Measurements from ENCODE around the gene GIMAP4.
"Not testable (repeated sequence)": the region's sequence is repeated elsewhere in the genome, so short reads cannot be mapped to it uniquely, and the experiment has no call there.

The GIMAP4 gene

DNA sequence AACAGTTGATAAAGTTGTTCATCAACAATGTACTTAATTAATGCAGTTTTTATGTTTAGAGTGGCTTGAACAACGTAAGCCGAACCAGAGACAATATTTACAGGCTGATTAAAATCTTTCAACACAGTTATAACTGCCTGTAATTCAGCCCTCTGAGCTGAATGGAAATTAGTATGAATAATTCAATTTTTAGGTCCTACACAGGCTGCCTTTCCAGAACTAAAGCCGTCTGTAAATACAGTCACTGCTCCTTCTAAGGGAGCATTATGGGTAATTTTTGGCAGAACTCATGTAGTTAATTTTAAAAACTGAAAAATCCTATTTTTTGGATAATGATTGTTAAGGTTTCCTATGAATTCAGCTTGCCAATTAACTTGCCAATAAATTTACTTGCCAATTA, 2.6 kb upstream of the GIMAP4 start:
- Histone ChIP-seq H3K9ac (ENCODE audit: low read depth, low read length) (no peak overlapping the region), H3K4me3 (ENCODE audit: low read length) (no peak overlapping the region), H3K4me1 (ENCODE audit: control insufficient read depth, insufficient read depth, low read length) (no peaks in the 10 kb centered on the region), H3K9me3 (replicated peaks; ENCODE audit: low read length) (no peaks in the 10 kb centered on the region), H3K36me3 (ENCODE audit: insufficient read depth, low read length) (no peaks in the 10 kb centered on the region), H3K4me2 (ENCODE audit: low read length) (no peak overlapping the region), H3K27me3 (ENCODE audit: control insufficient read depth, insufficient read depth, low read length) (no peaks in the 10 kb centered on the region)

DNA sequence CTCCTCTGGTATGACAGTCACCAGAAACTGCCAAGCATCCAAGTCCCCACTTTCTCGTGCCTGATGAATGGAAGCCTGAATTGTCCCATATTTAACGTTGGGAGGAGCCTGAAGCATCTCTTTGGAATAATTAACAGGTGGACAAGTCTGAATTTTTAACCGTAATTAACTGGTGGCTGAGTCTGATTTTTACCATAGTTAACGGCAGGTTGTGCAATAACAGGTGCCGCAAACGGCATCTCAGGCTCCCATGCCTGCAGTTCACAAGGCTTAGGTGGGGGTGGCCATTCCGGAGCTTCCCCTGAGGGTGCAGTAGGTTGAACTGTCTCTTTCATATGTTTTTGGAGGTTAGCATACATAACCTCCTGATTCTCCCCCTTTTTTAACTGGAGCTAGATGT, 2.0 kb upstream of the GIMAP4 start:
- Histone ChIP-seq H3K27me3 (ENCODE audit: control insufficient read depth, insufficient read depth, low read length) (no peaks in the 10 kb centered on the region), H3K9ac (ENCODE audit: low read depth, low read length) (no peak overlapping the region), H3K36me3 (ENCODE audit: insufficient read depth, low read length) (no peaks in the 10 kb centered on the region), H3K4me1 (ENCODE audit: control insufficient read depth, insufficient read depth, low read length) (no peaks in the 10 kb centered on the region), H3K4me3 (ENCODE audit: low read length) (no peak overlapping the region), H3K9me3 (replicated peaks; ENCODE audit: low read length) (no peaks in the 10 kb centered on the region), H3K4me2 (ENCODE audit: low read length) (no peak overlapping the region)

DNA sequence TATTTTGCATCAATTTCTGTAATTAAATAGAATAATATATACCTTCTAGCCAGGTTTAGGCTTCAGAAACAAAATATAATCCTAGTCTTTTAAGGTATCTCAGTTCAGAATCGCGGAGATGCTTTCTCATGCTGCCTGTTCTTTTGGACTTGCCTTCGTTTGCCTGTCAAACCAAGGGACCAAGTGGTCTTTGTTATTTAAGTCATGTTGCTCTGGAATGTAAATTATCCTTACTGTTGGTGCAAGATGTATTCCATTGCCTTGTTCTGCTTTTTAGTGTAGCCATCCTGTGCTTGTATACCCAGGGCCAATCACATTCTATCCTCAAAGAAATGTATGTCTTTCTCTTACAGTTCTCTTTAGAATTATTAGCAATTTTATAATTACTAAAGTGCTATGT, 1.1 kb upstream of the GIMAP4 start:
- H3K9me3 ChIP-seq (replicated peaks; ENCODE audit: low read length), result peaks cover 3% of the 10 kb centered on the region
- H3K4me1 ChIP-seq (ENCODE audit: control insufficient read depth, insufficient read depth, low read length), result no peaks in the 10 kb centered on the region
- H3K4me3 ChIP-seq (ENCODE audit: low read length), result no peak overlapping the region
- no peak overlapping the region for H3K9ac ChIP-seq (ENCODE audit: low read depth, low read length)
- no peak overlapping the region for H3K4me2 ChIP-seq (ENCODE audit: low read length)
- H3K27me3 ChIP-seq (ENCODE audit: control insufficient read depth, insufficient read depth, low read length), result no peaks in the 10 kb centered on the region
- H3K36me3 ChIP-seq (ENCODE audit: insufficient read depth, low read length), result no peaks in the 10 kb centered on the region

DNA sequence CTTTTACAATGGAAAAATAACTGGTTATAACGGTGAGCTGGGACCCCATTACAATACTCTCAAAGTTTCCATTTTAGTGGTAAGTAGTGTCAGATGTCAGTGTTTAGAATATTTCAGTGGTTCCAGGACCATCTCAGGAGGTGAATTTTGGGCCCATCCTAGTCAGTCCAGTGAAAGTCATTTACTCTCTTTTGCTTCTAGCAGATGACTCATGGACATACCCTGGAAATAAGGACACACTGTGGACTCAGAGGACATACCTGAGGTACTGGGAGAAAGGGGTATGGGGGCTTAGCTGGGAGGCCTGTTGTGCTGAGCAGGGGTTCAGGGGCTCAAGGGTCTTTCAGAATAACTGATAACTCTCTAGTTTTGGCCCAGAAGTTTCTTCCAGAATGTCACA, 618 bp upstream of the GIMAP4 start:
- Histone ChIP-seq H3K9ac (ENCODE audit: low read depth, low read length) (no peak overlapping the region), H3K9me3 (replicated peaks; ENCODE audit: low read length) (peaks cover 3% of the 10 kb centered on the region), H3K4me3 (ENCODE audit: low read length) (no peak overlapping the region), H3K36me3 (ENCODE audit: insufficient read depth, low read length) (no peaks in the 10 kb centered on the region), H3K27me3 (ENCODE audit: control insufficient read depth, insufficient read depth, low read length) (no peaks in the 10 kb centered on the region), H3K4me2 (ENCODE audit: low read length) (no peak overlapping the region), H3K4me1 (ENCODE audit: control insufficient read depth, insufficient read depth, low read length) (no peaks in the 10 kb centered on the region)

DNA sequence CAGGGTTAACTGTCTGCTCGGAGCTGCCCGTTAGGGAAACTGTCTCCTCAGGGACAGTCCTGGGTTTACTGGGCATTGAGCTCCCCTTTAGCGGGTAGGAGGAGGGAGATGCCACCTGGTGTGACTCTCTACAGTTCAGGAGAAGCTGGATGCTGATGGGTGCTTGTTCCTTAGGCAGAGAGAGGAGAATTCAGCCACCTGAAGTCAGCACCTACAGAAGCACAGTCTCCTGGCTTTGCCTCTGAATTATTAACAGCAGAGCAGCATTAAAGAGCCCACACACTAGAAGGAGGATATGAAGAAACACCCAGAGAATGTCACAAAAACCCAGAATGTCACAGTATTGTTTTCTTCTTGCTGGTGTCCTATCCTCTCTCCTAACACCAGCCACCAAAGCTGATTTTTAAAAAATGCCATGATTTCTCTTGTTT, 696 bp downstream of the GIMAP4 start:
- Histone ChIP-seq H3K36me3 (ENCODE audit: insufficient read depth, low read length) (no peaks in the 10 kb centered on the region), H3K4me3 (ENCODE audit: low read length) (no peak overlapping the region), H3K4me2 (ENCODE audit: low read length) (no peak overlapping the region), H3K9ac (ENCODE audit: low read depth, low read length) (no peak overlapping the region), H3K4me1 (ENCODE audit: control insufficient read depth, insufficient read depth, low read length) (no peaks in the 10 kb centered on the region), H3K27me3 (ENCODE audit: control insufficient read depth, insufficient read depth, low read length) (no peaks in the 10 kb centered on the region), H3K9me3 (replicated peaks; ENCODE audit: low read length) (peaks cover 6% of the 10 kb centered on the region)

DNA sequence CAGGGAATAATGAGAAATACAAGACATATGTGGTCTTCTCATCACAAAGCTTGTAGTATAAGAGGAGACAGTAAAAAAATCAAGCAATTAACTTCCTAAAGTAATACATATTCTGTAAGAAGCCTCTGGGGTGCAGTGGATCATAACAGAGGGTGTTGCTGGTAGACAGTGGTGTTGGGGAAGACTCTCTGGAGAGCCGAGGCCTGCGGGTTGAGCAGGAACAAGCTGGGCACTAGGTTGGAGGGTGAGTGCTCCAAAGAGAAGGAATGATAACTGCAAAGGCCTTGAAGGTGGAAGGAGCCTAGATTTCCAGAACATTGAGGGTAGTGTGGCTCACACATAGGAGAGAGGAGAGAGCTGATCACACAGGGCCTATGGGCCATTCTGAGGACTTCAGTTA, 1.5 kb downstream of the GIMAP4 start:
- Histone ChIP-seq H3K4me3 (ENCODE audit: low read length) (no peak overlapping the region), H3K9ac (ENCODE audit: low read depth, low read length) (no peak overlapping the region), H3K36me3 (ENCODE audit: insufficient read depth, low read length) (no peaks in the 10 kb centered on the region), H3K9me3 (replicated peaks; ENCODE audit: low read length) (peaks cover 10% of the 10 kb centered on the region), H3K27me3 (ENCODE audit: control insufficient read depth, insufficient read depth, low read length) (no peaks in the 10 kb centered on the region), H3K4me1 (ENCODE audit: control insufficient read depth, insufficient read depth, low read length) (no peaks in the 10 kb centered on the region), H3K4me2 (ENCODE audit: low read length) (no peak overlapping the region)

DNA sequence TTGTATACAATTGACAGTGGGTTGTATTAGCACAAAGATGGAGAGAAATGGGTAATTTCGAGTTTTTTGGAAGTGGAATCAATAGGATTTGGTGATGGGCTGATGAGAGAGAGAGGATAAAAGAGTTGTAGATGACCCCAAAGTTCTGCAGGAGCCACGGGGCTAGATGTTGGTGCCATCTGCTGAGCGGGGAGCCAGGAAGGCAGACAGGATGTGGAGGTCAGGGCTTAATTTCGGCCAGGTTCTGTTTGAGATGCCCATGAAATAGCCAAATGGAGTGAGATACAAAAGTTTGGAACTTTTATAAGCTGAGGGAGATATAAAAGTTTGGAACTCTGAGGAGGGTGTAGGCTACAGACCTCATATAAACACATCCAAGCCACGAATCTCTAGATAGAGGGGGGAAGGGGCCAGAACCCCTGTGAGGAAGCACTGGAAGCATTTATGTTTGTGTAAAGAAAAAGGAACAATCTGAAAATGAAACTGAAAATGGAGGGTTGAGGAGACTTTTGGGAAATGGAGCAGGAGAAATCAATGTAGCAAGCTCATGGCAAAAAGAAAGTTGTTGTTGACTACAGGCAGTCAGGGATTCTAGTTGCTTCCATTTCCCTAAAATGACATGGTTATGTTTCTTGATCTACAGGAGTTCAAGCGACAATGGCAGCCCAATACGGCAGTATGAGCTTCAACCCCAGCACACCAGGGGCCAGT, 2.2 kb downstream of the GIMAP4 start:
- no peaks in the 10 kb centered on the region for H3K27me3 ChIP-seq (ENCODE audit: control insufficient read depth, insufficient read depth, low read length)
- H3K9me3 ChIP-seq (replicated peaks; ENCODE audit: low read length), result peaks cover 10% of the 10 kb centered on the region
- no peak overlapping the region for H3K4me3 ChIP-seq (ENCODE audit: low read length)
- no peaks in the 10 kb centered on the region for H3K36me3 ChIP-seq (ENCODE audit: insufficient read depth, low read length)
- no peaks in the 10 kb centered on the region for H3K4me1 ChIP-seq (ENCODE audit: control insufficient read depth, insufficient read depth, low read length)
- H3K9ac ChIP-seq (ENCODE audit: low read depth, low read length), result no peak overlapping the region
- no peak overlapping the region for H3K4me2 ChIP-seq (ENCODE audit: low read length)

DNA sequence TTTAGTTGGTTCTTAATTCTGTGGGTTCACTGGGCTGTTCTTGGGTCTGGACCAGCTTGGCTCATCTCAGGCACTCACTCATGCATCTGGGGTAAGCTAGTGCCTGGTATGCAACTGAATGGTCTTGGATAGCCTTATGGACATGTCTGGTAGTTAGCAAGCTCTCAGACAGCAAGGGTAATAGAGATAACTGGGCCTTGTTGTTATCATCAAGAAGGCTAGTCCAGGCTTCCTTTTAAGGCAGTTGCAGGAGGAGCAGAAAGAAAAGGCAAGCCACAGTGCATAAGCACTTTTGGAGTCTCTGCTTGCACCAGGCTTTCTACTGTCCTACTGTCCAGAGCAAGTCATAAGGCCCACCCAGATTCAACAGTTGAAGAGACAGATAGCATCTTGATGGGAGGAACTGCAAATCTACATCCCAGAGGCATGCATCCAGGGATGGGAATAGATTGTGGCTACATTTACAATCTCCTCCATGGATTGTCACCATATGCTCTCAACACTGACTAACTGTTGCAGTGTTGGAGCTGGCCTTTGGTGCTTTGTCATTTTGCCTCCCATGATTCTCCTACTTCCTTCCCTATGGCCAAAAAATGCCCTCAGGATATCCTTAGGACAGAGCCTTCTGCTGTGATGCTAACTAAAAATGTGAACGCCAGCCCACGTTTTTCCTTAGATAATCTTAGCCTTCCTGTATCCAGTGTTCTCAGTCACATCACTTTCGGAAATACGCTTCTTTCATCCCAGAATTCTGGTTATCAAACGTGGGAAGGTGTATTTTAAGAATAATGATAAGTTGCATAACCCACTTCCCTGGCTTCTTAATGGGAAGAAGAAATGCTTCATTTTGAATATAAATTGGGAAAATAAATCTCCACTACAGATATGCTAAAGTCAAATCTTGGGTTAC, 3.6 kb downstream of the GIMAP4 start:
- Histone ChIP-seq H3K36me3 (ENCODE audit: insufficient read depth, low read length) (no peaks in the 10 kb centered on the region), H3K4me1 (ENCODE audit: control insufficient read depth, insufficient read depth, low read length) (no peaks in the 10 kb centered on the region), H3K9ac (ENCODE audit: low read depth, low read length) (no peak overlapping the region), H3K27me3 (ENCODE audit: control insufficient read depth, insufficient read depth, low read length) (no peaks in the 10 kb centered on the region), H3K4me3 (ENCODE audit: low read length) (no peak overlapping the region), H3K9me3 (replicated peaks; ENCODE audit: low read length) (peaks cover 10% of the 10 kb centered on the region), H3K4me2 (ENCODE audit: low read length) (no peak overlapping the region)

DNA sequence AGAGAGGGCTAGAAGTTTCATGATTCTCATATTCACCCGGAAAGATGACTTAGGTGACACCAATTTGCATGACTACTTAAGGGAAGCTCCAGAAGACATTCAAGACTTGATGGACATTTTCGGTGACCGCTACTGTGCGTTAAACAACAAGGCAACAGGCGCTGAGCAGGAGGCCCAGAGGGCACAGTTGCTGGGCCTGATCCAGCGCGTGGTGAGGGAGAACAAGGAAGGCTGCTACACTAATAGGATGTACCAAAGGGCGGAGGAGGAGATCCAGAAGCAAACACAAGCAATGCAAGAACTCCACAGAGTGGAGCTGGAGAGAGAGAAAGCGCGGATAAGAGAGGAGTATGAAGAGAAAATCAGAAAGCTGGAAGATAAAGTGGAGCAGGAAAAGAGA, 5.3 kb downstream of the GIMAP4 start:
- H3K4me2 ChIP-seq (ENCODE audit: low read length), result no peak overlapping the region
- peaks cover 10% of the 10 kb centered on the region for H3K9me3 ChIP-seq (replicated peaks; ENCODE audit: low read length)
- no peak overlapping the region for H3K4me3 ChIP-seq (ENCODE audit: low read length)
- no peaks in the 10 kb centered on the region for H3K27me3 ChIP-seq (ENCODE audit: control insufficient read depth, insufficient read depth, low read length)
- no peaks in the 10 kb centered on the region for H3K36me3 ChIP-seq (ENCODE audit: insufficient read depth, low read length)
- no peaks in the 10 kb centered on the region for H3K4me1 ChIP-seq (ENCODE audit: control insufficient read depth, insufficient read depth, low read length)
- H3K9ac ChIP-seq (ENCODE audit: low read depth, low read length), result no peak overlapping the region

DNA sequence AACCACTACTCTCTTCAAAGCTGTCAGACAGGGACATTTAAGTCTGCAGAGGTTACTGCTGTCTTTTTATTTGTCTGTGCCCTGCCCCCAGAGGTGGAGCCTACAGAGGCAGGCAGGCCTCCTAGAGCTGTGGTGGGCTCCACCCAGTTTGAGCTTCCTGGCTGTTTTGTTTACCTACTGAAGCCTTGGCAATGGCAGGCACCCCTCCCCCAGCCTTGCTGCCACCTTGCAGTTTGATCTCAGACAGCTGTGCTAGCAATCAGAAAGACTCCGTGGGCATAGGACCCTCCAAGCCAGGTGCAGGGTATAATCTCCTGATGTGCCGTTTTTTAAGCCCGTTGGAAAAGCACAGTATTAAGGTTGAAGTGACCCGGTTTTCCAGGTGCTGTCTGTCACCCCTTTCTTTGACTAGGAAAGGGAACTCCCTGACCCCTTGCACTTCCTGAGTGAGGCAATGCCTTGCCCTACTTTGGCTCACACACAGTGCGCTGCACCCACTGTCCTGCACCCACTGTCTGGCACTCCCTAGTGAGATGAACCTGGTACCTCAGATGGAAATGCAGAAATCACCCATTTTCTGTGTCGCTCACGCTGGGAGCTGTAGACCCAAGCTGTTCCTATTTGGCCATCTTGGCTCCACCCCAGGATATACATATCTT, 12.9 kb downstream of the GIMAP4 start:
- not testable (repeated sequence) for H3K27me3 ChIP-seq (ENCODE audit: control insufficient read depth, insufficient read depth, low read length); H3K4me3 ChIP-seq (ENCODE audit: low read length); H3K9me3 ChIP-seq (replicated peaks; ENCODE audit: low read length)

DNA sequence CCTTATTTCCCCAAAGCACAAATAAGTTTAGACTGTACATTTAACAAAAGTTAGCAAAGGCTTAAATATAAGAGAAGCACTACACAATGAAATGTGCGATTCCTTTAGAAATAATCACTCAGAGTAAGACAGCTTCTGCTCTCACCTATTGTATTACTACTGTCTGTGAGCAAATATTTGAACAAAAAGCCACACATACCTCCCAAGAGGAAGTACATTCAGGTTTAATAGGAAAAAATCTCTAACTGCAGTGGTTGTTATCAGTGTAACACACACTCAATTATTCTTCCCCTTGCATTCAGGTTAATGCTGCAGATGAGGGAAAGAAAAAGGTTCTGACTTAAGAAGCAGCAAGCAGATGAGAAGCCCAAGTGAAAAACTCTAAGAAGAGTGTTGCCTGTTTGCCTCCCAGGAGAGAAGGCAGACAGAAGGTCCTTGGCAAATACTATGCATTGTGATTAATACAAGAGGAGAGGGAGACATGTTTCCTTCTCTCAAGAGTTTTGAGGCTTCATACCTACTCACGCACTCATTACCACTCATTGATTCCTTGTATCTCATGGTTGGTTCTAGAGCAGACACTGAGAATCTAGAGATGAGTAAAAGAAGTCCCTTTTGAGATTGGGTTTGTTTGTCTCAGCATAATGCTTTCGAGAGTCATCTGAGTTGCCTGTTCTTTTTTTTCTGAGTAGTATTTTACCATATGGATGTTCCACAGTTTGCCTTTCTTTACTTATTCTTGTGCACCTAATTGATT, 13.6 kb downstream of the GIMAP4 start:
- Histone ChIP-seq H3K4me2 (ENCODE audit: low read length) (no peak overlapping the region), H3K4me3 (ENCODE audit: low read length) (no peak overlapping the region), H3K27me3 (ENCODE audit: control insufficient read depth, insufficient read depth, low read length) (no peaks in the 10 kb centered on the region), H3K36me3 (ENCODE audit: insufficient read depth, low read length) (no peaks in the 10 kb centered on the region), H3K9me3 (replicated peaks; ENCODE audit: low read length) (peaks cover 4% of the 10 kb centered on the region), H3K9ac (ENCODE audit: low read depth, low read length) (no peak overlapping the region), H3K4me1 (ENCODE audit: control insufficient read depth, insufficient read depth, low read length) (no peaks in the 10 kb centered on the region)

More for the DNA sequence above, 12.9 kb downstream of the GIMAP4 start:
- not testable (repeated sequence) for H3K9ac ChIP-seq (ENCODE audit: low read depth, low read length); H3K4me1 ChIP-seq (ENCODE audit: control insufficient read depth, insufficient read depth, low read length); H3K36me3 ChIP-seq (ENCODE audit: insufficient read depth, low read length); H3K4me2 ChIP-seq (ENCODE audit: low read length)
